ENCODE results near the gene TNIK.

TNIK gene

DNA sequence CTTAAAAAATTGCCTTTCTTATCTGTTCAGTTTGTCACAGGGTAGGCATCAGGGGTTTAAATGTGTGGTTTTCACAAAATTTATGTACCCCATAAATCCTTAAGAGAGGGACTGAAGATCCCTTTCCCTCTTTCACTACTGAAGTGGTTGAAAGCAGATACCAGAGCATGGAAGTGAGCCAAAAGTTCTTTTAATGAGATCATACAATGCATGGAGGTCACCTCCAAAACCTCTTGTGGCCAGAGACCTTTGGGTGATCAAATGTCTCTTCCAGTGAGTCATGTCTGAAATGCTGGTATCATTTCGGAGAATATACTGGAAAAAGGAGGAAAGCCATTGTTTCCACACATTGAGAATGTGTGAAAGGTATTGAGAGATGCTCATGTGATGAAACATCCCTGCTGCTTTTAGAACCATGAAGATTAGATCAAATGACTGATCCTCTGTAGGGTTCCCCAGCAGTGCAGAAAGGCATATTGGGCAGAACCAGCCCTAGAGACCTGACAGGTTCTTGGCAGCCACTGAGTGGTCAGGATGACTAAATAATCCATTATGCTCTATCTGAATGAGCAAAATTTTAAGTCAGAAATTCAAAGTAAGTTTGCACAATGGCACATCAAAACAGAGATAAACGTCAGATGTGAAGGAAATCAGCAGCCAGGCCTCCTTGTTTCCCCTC is 267.9 kb downstream of the TNIK start:
- no peak overlapping the region for H3K9ac ChIP-seq
- H3K27me3 ChIP-seq (ENCODE audit: insufficient read depth, low read depth): no peaks in the 10 kb centered on the region
- H3K4me1 ChIP-seq (ENCODE audit: low read depth, poor library complexity, severe bottlenecking): no peaks in the 10 kb centered on the region
- no peak overlapping the region for H3K4me3 ChIP-seq (IDR thresholded peaks at IDR 0.05; ENCODE audit: insufficient read depth, low read depth, low read length)
- no peak overlapping the region for H2AFZ ChIP-seq (ENCODE audit: low read depth)
- H3K79me2 ChIP-seq (ENCODE audit: insufficient read depth, low read depth): no peaks in the 10 kb centered on the region
- H3K27ac ChIP-seq: no peak overlapping the region
- H3K36me3 ChIP-seq (ENCODE audit: insufficient read depth): no peaks in the 10 kb centered on the region
- no peak overlapping the region for H3K4me2 ChIP-seq
- TF ChIP-seq, protein P1, sequence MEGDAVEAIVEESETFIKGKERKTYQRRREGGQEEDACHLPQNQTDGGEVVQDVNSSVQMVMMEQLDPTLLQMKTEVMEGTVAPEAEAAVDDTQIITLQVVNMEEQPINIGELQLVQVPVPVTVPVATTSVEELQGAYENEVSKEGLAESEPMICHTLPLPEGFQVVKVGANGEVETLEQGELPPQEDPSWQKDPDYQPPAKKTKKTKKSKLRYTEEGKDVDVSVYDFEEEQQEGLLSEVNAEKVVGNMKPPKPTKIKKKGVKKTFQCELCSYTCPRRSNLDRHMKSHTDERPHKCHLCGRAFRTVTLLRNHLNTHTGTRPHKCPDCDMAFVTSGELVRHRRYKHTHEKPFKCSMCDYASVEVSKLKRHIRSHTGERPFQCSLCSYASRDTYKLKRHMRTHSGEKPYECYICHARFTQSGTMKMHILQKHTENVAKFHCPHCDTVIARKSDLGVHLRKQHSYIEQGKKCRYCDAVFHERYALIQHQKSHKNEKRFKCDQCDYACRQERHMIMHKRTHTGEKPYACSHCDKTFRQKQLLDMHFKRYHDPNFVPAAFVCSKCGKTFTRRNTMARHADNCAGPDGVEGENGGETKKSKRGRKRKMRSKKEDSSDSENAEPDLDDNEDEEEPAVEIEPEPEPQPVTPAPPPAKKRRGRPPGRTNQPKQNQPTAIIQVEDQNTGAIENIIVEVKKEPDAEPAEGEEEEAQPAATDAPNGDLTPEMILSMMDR (conservative IDR thresholded peaks at IDR 0.05; ENCODE audit: low read depth, low read length): no peak
- no peaks in the 10 kb centered on the region for H4K20me1 ChIP-seq (ENCODE audit: insufficient read depth)

DNA sequence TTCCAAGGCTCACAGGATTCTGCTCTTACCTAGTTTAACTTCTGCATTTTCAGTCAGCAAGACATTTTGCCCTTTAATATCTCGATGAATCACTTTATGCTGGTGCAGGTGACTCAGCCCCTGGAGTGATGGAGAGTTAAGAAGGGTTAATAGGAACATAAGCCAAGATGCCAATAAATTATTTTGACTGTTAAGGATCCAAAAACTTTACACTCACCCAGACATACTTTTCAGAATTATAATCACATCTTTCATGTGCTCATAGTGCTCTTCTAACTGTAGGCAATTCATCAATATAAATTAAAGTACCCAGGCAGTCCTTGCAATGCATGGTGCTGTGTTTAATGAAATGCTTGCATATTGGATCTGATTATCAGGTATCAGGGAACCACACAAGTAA is 269.5 kb downstream of the TNIK start:
- Histone ChIP-seq H3K27me3 (ENCODE audit: insufficient read depth, low read depth) (no peaks in the 10 kb centered on the region), H2AFZ (ENCODE audit: low read depth) (no peak overlapping the region), H3K4me1 (ENCODE audit: low read depth, poor library complexity, severe bottlenecking) (no peaks in the 10 kb centered on the region), H3K79me2 (ENCODE audit: insufficient read depth, low read depth) (no peaks in the 10 kb centered on the region), H3K36me3 (ENCODE audit: insufficient read depth) (no peaks in the 10 kb centered on the region), H3K4me2 (no peak overlapping the region), H3K27ac (no peak overlapping the region), H3K9ac (no peak overlapping the region), H3K4me3 (IDR thresholded peaks at IDR 0.05; ENCODE audit: insufficient read depth, low read depth, low read length) (no peak overlapping the region), H4K20me1 (ENCODE audit: insufficient read depth) (no peaks in the 10 kb centered on the region)
- TF ChIP-seq, protein P1 (conservative IDR thresholded peaks at IDR 0.05; ENCODE audit: low read depth, low read length): no peak

- Histone ChIP-seq H2AFZ (ENCODE audit: low read depth) (no peak overlapping the region), H3K36me3 (ENCODE audit: insufficient read depth) (no peaks in the 10 kb centered on the region)
- TF ChIP-seq, protein P1 (conservative IDR thresholded peaks at IDR 0.05; ENCODE audit: low read depth, low read length): no peak
These were observed 270.7 kb downstream of the TNIK start for GRCh38 chr3:171189394-171190080.

GRCh38 chr3:171187706-171188290 is 272.4 kb downstream of the TNIK start:
- H3K36me3 ChIP-seq (ENCODE audit: insufficient read depth): no peaks in the 10 kb centered on the region
- H3K27ac ChIP-seq: no peak overlapping the region
- H3K79me2 ChIP-seq (ENCODE audit: insufficient read depth, low read depth): no peaks in the 10 kb centered on the region
- H3K27me3 ChIP-seq (ENCODE audit: insufficient read depth, low read depth): no peaks in the 10 kb centered on the region
- no peak overlapping the region for H3K4me2 ChIP-seq
- TF ChIP-seq, protein P1 (conservative IDR thresholded peaks at IDR 0.05; ENCODE audit: low read depth, low read length): peak; percentile 70
- no peak overlapping the region for H3K9ac ChIP-seq
- H2AFZ ChIP-seq (ENCODE audit: low read depth): no peak overlapping the region
- no peaks in the 10 kb centered on the region for H3K4me1 ChIP-seq (ENCODE audit: low read depth, poor library complexity, severe bottlenecking)
- H3K4me3 ChIP-seq (IDR thresholded peaks at IDR 0.05; ENCODE audit: insufficient read depth, low read depth, low read length): no peak overlapping the region
- H4K20me1 ChIP-seq (ENCODE audit: insufficient read depth): no peaks in the 10 kb centered on the region

More at GRCh38 chr3:171189394-171190080, 270.7 kb downstream of the TNIK start:
- no peaks in the 10 kb centered on the region for H3K79me2 ChIP-seq (ENCODE audit: insufficient read depth, low read depth)
- no peaks in the 10 kb centered on the region for H3K4me1 ChIP-seq (ENCODE audit: low read depth, poor library complexity, severe bottlenecking)
- no peak overlapping the region for H3K9ac ChIP-seq
- no peaks in the 10 kb centered on the region for H3K27me3 ChIP-seq (ENCODE audit: insufficient read depth, low read depth)
- no peak overlapping the region for H3K4me2 ChIP-seq
- no peak overlapping the region for H3K4me3 ChIP-seq (IDR thresholded peaks at IDR 0.05; ENCODE audit: insufficient read depth, low read depth, low read length)
- no peak overlapping the region for H3K27ac ChIP-seq
- no peaks in the 10 kb centered on the region for H4K20me1 ChIP-seq (ENCODE audit: insufficient read depth)
